Measurements from ENCODE around the gene ZNF521.

ZNF521 gene

GRCh38 chr18:25111377-25112288, 240.3 kb downstream of the ZNF521 start:
- DNase-seq = no peak

DNA sequence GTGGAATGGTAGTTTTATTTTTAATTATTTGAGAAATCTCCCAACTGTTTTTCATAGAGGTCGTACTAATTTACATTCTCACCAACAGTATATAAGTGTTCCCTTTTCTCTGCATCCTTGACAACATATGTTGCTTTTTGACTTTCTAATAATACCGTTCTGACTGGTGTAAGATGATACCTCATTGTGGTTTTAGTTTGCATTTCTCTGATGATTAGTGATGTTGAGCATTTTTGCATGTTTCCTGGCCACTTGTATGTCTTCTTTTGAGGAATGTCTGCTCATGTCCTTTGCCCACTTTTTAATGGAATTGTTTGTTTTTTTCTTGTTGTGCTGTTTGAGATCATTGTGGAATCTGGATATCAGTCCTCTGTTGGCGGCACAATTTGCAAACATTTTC, 242.5 kb downstream of the ZNF521 start:
- DNase-seq = no peak

- no peak for DNase-seq
Observed at GRCh38 chr18:25103468-25104155, 248.4 kb downstream of the ZNF521 start.

GRCh38 chr18:25102662-25103061, 249.3 kb downstream of the ZNF521 start:
- DNase-seq = no peak

DNA sequence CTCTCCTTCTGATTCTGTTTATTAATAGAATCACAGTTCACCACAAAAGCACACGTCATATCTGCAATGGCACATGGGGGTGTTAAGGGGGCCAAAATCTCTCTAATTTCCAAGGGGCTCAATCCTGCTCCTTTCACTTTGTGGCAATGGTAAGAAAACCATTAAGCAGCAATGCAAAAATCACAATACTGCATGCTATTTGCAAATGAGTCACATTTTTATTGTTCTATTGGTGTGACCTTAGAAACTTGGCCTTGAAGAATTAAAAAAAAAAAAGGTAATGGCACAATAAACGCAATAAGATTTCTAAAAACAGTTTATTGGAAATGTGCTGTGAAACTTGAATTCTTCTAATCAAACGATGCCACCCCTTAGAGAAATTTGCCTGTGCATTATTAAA, 251.5 kb downstream of the ZNF521 start:
- DNase-seq = no peak

GRCh38 chr18:25099895-25100294, 252.1 kb downstream of the ZNF521 start:
- DNase-seq = no peak

DNA sequence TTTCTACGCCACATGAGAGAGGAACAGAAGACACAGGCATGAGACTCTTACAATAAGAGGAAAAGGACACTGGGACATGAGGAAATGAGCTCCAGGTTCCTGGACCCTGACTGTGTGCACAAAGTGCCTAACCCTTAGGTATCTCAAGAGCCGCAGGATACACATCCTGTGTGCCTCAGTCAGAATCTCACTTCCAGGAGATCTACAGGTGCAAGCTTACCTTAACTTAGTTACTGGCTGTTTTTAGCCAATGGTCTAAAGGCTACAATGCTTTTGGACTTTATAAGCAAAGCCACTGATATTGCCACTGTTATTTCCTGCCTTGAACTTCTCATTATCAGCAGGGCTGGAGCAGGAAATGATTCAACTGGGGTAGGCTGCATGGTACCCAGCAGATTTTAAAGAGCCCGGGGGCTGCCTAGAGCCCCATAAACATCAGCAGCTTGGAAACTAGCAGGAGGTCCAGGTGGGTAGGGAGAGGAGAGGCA, 254.4 kb downstream of the ZNF521 start:
- no peak for DNase-seq

DNA sequence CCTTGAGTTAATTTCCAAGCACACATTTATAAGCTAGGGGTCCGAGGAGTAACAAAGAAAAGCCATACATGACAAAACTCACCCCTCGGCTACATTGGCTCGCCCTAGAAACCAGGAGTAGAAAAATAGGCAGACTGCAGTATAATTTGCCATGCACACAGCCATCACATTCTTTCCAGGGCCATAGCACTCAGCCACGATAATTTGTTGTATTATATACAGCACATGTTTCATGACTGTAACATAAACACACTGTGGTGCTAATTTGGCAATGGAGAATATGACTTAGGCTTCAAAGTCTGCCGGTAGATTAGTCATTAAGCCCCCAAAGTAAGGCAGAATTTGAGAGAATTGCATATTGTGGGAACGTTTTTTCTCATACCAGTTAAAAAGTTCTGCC, 254.9 kb downstream of the ZNF521 start:
- no peak for DNase-seq

DNA sequence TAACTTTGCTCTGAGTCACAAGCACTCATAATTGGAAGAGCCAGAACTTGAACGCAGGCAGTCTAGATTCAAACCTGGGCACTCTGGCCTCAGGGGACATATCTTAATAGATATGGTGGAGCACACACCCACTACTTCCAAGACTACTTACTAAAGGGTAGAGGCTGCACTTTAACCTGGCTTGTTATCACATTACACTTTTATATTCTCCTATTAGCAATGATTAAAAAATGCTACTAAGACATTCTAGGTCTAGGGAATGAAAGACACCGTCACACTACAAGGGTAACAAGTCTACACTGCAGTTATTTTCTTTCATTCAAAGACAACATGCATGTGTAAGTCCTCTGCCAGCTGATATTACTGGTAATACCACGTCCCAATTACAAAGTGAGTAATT, 258.8 kb downstream of the ZNF521 start:
- no peak for DNase-seq

DNA sequence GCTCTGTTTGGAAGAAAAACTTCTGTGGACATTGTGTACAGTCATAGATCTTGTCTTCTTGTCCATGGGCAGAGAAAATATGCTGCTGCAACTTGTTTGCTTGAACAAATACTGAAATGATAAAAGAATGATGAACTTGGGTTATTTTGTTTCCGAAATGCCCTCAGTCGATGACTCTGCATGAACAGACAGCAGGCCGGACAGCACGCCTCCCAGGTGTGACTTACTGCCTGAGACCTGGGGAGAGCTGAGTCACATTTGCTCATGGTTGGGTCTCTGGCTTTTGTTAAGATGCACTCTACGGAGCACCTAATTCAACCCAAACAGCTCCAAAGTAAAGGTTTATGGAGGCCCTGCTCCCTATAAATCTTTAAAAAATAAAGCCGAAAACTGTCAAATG, 262.5 kb downstream of the ZNF521 start:
- DNase-seq = no peak

GRCh38 chr18:25086876-25087275, 265.1 kb downstream of the ZNF521 start:
- DNase-seq = no peak

GRCh38 chr18:25081001-25081400, 271.0 kb downstream of the ZNF521 start:
- no peak for DNase-seq

- DNase-seq = no peak
Observed at GRCh38 chr18:25080211-25080610, 271.8 kb downstream of the ZNF521 start.

- no peak for DNase-seq
Observed at GRCh38 chr18:25077944-25078723, 273.8 kb downstream of the ZNF521 start.

- no peak for DNase-seq
Observed at GRCh38 chr18:25077038-25077943, 274.7 kb downstream of the ZNF521 start.

DNA sequence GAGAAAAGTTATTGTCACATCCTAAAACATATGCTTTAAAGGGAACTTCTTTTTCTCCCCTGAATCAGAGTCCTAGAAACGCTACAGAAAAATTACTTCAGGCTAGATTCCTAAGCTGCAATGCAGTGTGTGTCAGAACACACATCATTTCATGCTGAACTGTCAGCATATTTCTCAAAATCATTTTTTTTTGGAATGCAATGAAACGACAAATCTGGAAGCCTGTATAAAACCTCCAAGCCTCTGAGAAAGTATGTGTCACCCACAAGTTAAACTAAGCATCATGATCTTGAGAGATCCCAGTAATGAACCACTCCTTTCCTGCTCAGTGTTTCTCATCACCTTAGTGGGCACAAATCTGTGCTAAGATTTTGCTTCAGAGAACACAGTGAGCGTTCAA, 276.2 kb downstream of the ZNF521 start:
- DNase-seq = no peak

GRCh38 chr18:25075331-25075730, 276.6 kb downstream of the ZNF521 start:
- DNase-seq = no peak

- DNase-seq = no peak
Observed at GRCh38 chr18:25074925-25075324, 277.0 kb downstream of the ZNF521 start.

DNA sequence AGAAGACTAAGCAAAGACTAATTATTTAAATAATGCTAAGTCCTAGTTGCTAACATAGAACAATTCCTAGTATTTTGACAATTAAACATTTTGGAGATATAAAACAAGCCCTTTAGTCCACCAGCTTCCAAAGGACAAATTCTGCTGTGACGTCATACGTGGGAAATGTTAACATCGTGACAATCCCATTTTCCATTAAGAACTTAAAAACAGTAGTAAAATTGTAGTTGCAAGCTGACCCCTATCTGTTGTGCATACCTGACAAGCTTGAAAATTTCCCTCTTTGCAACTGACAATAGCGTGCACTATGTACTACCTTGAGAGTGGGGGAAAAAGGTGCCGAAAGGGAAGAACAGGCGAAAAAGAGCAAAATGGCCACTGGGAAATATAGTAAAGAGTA, 279.8 kb downstream of the ZNF521 start:
- no peak for DNase-seq

DNA sequence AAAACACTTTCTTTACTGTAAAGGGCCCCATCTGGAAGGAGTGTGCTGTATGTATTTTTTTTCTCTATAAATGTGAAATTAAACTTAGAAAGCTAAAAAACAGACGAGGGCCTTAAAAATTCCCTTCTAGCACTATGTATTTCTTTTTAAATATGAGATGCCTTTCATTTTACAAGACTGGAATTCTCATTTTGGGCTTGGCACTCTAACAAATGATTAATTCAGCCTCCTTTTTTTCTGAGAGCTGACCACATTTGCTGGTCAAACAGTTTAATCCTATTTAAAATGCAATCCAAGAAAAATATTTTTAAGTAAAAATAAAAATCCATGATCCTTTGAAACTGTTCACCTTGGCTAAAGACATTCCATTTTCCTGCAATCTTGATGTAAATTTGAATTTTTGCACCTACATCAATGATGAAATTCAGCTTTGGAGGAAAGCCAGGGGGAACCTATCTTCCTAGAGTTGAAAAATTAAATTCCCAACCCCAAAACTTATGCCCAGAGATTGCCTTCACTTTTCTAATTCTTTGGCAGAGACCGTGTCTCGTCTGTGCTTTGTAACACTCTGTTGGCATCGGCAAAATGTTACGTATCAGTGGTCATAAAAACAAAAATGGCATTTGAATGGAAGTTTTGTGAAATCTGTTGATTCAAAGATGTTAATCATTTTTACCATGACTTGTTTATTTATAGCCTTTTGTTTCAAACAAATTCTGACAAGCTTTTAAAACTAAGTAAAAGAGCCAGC, 284.5 kb downstream of the ZNF521 start:
- no peak for DNase-seq

GRCh38 chr18:25066516-25066915, 285.4 kb downstream of the ZNF521 start:
- DNase-seq = no peak

All from CD4-positive, alpha-beta T cell treated with Interleukin-17A for 4 hours (primary cell).